GM23338 (cell line): ENCODE measurements around the gene VPS35. TPM values are rescaled to one million over a fixed set of nuclear protein-coding genes. Genes with fewer than 3 reads are reported as not detected.

ENCODE experiments used
- ATAC-seq: fragments of 200-7000 bp; cut with Tn5 transposase; 3 replicates; pipeline ENCODE4 v1.9.1; 2020
- DNase-seq: peaks from one replicate; pipeline ENCODE4 v3.0.0-alpha.2; 2015; ENCODE audit warnings: low spot score
- H2AFZ ChIP-seq: fragments of 200-600 bp; sonication (generic); 2 replicates; pipeline ENCODE4 v1.8.0; 2016; ENCODE audit warnings: antibody characterized with exemption, mild to moderate bottlenecking, moderate library complexity
- H3F3A ChIP-seq: fragments of 200-600 bp; sonication (generic); replicated peaks from 2 replicates; pipeline ENCODE4 v1.8.0; 2017; ENCODE audit warnings: antibody characterized with exemption, mixed run types, low read depth
- H3K27ac ChIP-seq: fragments of 200-600 bp; sonication (generic); 2 replicates; pipeline ENCODE4 v1.6.1; 2016; ENCODE audit warnings: low read depth
- H3K27me3 ChIP-seq: fragments of 200-600 bp; sonication (generic); 2 replicates; pipeline ENCODE4 v1.8.0; 2016; ENCODE audit warnings: mild to moderate bottlenecking, mixed run types, moderate library complexity; ENCODE audit not compliant: insufficient read depth
- H3K36me3 ChIP-seq: fragments of 200-600 bp; sonication (generic); 2 replicates; pipeline ENCODE4 v1.8.0; 2016; ENCODE audit warnings: mild to moderate bottlenecking; ENCODE audit not compliant: insufficient read depth
- H3K4me1 ChIP-seq: fragments of 200-600 bp; sonication (generic); 2 replicates; pipeline ENCODE4 v1.8.0; 2016; ENCODE audit warnings: mild to moderate bottlenecking, moderate library complexity; ENCODE audit not compliant: insufficient read depth
- H3K4me2 ChIP-seq: fragments of 200-600 bp; sonication (generic); 2 replicates; pipeline ENCODE4 v1.7.1; 2017; ENCODE audit warnings: mixed run types
- H3K4me3 ChIP-seq: fragments of 200-600 bp; sonication (generic); 2 replicates; pipeline ENCODE4 v1.6.1; 2016; ENCODE audit warnings: mixed run types
- H3K79me2 ChIP-seq: fragments of 200-600 bp; sonication (generic); replicated peaks from 2 replicates; pipeline ENCODE4 v1.8.0; 2017; ENCODE audit warnings: mild to moderate bottlenecking; ENCODE audit not compliant: insufficient read depth
- H3K9me2 ChIP-seq: fragments of 200-600 bp; sonication (generic); 2 replicates; pipeline ENCODE4 v1.8.0; 2017; ENCODE audit not compliant: insufficient read depth
- H4K20me1 ChIP-seq: fragments of 200-600 bp; sonication (generic); replicated peaks from 2 replicates; pipeline ENCODE4 v1.8.0; 2017; ENCODE audit warnings: mild to moderate bottlenecking; ENCODE audit not compliant: insufficient read depth
- H3K27ac Mint-ChIP-seq: 2 replicates; pipeline ENCODE4 v1.8.0; 2020; ENCODE audit warnings: inconsistent platforms, mild to moderate bottlenecking, moderate library complexity, mixed read lengths
- H3K27me3 Mint-ChIP-seq: 3 replicates; pipeline ENCODE4 v1.8.0; 2022; ENCODE audit warnings: low read depth, mild to moderate bottlenecking, moderate library complexity, mixed read lengths, inconsistent platforms; ENCODE audit not compliant: insufficient read depth, poor library complexity
- H3K36me3 Mint-ChIP-seq: 3 replicates; pipeline ENCODE4 v1.8.0; 2021; ENCODE audit warnings: low read depth, mild to moderate bottlenecking, inconsistent platforms, moderate library complexity, mixed read lengths
- H3K4me1 Mint-ChIP-seq: 3 replicates; pipeline ENCODE4 v1.8.0; 2020; ENCODE audit warnings: mild to moderate bottlenecking, inconsistent platforms, mixed read lengths
- H3K4me3 Mint-ChIP-seq: 3 replicates; pipeline ENCODE4 v1.8.0; 2021; ENCODE audit warnings: moderate library complexity, mild to moderate bottlenecking, inconsistent platforms, mixed read lengths
- H3K9me3 Mint-ChIP-seq: 3 replicates; pipeline ENCODE4 v1.8.0; 2020; ENCODE audit warnings: moderate library complexity, mild to moderate bottlenecking, inconsistent platforms, mixed read lengths
- CREB1 ChIP-seq: fragments of 250-450 bp; sonication (Bioruptor Pico); IDR thresholded peaks from 2 replicates; pipeline ENCODE4 v1.5.0; 2020; ENCODE audit warnings: low read depth, mild to moderate bottlenecking, moderate library complexity
- CTCF ChIP-seq, 2 experiments: fragments of 200-600 bp in 1 of 2; sonication (generic) in 1 of 2; conservative IDR thresholded peaks; 2 replicates each; pipeline versions ENCODE4 v1.5.1 to v1.6.1; 2016 to 2017; ENCODE audit warnings: antibody characterized with exemption in 2 of 2, low read depth in 2 of 2, mild to moderate bottlenecking in 2 of 2, moderate library complexity in 1 of 2
- EZH2 ChIP-seq: fragments of 200-600 bp; sonication (generic); IDR thresholded peaks from one replicate; pipeline ENCODE4 v1.8.0; 2017; ENCODE audit warnings: antibody characterized with exemption, mild to moderate bottlenecking, low read depth; ENCODE audit not compliant: unreplicated experiment
- EZH2phosphoT487 ChIP-seq: fragments of 200-600 bp; sonication (generic); IDR thresholded peaks from one replicate; pipeline ENCODE4 v1.8.1; 2018; ENCODE audit warnings: antibody characterized with exemption; ENCODE audit not compliant: unreplicated experiment
- NANOG ChIP-seq: IDR thresholded peaks from 2 replicates; pipeline ENCODE4 v1.6.1; 2016; ENCODE audit warnings: antibody characterized with exemption, borderline replicate concordance
- POLR2AphosphoS5 ChIP-seq: IDR thresholded peaks from 2 replicates; pipeline ENCODE4 v1.6.1; 2016; ENCODE audit warnings: antibody characterized with exemption, low read depth
- STAT1 ChIP-seq: IDR thresholded peaks from one replicate; pipeline ENCODE4 v1.6.1; 2016; ENCODE audit warnings: antibody characterized with exemption; ENCODE audit not compliant: unreplicated experiment
- ZNF114 ChIP-seq: fragments of 250-450 bp; sonication (Bioruptor Pico); IDR thresholded peaks from 2 replicates; pipeline ENCODE4 v1.5.0; 2020; ENCODE audit warnings: mild to moderate bottlenecking, moderate library complexity
- ZNF331 ChIP-seq: fragments of 250-450 bp; sonication (Bioruptor Pico); IDR thresholded peaks from 2 replicates; pipeline ENCODE4 v1.5.0; 2020; ENCODE audit warnings: low read depth, mild to moderate bottlenecking, moderate library complexity
- polyA plus RNA-seq: library from polyadenylated mRNA; unstranded; fragments of >200 nt; fragmentation: Nextera tagmentation; extraction: Ambion mirVana; gene quantifications from 2 replicates; pipeline ENCODE4 v1.2.1, GENCODE V29; 2016
- total RNA-seq: library from RNA; depleted of rRNA; stranded (reverse); fragments of >200 nt; shearing (Covaris generic); gene quantifications from 2 replicates; pipeline ENCODE4 v1.2.3, GENCODE V29; 2014

VPS35 gene
- total and polyA plus RNA-seq, 2 experiments from 2014 or later = 31.1 to 40.0 TPM

- TF ChIP-seq CREB1 (CRISPR knock-in tag) (no peak), EZH2phosphoT487 (no peak), ZNF114 (CRISPR knock-in tag) (no peak), STAT1 (no peak), CTCF (conservative IDR thresholded peaks at IDR 0.05; ENCODE audit: low read depth in 2 of 2) (no peak)
Observed at GRCh38 chr16:46621934-46622676, 66.9 kb downstream of the VPS35 start (continued).

DNA sequence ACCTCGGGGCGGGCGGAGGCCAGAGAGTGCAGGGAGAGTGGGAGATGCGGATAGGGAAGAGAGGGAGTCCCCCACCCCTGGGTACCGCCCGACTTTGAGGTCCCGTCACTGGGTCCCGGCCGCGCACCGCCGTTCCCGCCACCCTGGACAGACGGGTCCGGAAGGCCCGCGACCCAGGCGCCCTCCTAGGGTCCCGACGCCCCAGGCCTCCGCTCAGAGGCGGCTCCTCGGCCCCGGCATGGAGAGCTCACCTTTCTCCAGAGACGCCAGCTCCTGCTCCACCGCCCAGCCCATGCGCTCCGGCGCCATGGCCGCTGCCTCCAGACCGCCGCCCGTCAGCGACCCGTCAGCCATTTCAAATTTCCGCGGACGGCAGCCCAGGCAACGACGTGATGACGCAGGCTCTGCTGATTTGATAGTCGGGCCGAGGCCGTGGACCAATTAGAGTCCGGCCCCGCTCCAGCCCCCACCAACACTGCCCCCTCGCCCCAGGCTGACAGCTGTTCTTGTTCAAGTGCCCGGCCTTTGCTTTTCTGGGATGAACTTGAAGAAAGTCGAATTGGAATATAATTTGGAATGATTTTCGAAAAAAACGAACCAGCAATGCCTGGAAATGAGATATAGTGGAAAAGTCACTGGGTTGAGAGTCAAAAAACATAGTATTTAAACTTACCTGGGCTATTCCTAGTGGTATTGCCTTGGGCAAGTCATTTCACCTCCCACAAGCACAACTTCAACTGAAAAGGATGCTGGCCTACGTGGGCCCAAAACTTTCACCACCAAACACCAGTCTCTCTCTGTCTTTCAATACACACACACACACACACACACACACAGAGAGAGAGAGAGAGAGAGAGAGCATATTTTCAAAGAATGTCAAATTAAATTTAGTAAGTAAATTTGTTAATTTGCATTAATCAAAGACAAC, 67.7 kb downstream of the VPS35 start, which contains the start of gene SHCBP1:
SHCBP1 (minus strand) TSS at position 374 of the 928 bp plus-strand sequence; CDS start at position 354, 20 bp downstream.
- Histone ChIP-seq H3K4me3 (peak within 1 kb of the TSS; percentile 94), H3K27me3 (no peaks in the 10 kb centered on the region), H3K4me1 (peaks cover 11% of the 10 kb centered on the region), H3F3A (no peaks in the 10 kb centered on the region), H3K27ac (peak within 1 kb of the TSS; percentile 56; the same call in 1 of the 2 replicates), H3K9me2 (no peaks in the 10 kb centered on the region), H2AFZ (peak within 1 kb of the TSS; percentile 76), H3K79me2 (peaks cover 36% of the 10 kb centered on the region), H3K36me3 (peaks cover 8% of the 10 kb centered on the region), H4K20me1 (peaks cover 6% of the 10 kb centered on the region; the same call in 1 of the 2 replicates), H3K4me2 (peak within 1 kb of the TSS; percentile 81)
- ATAC-seq (peak; percentile 83), DNase-seq (peak; percentile 95)
- H3K4me3 Mint-ChIP-seq = peak within 1 kb of the TSS; percentile 98
- H3K36me3 Mint-ChIP-seq = peaks cover 18% of the 10 kb centered on the region
- H3K9me3 Mint-ChIP-seq = no peaks in the 10 kb centered on the region
- TF ChIP-seq POLR2AphosphoS5 (peak; percentile 74), CREB1 (CRISPR knock-in tag) (peak; percentile 85), NANOG (no peak)
- H3K27me3 Mint-ChIP-seq = peaks cover 4% of the 10 kb centered on the region
- H3K27ac Mint-ChIP-seq = peak within 1 kb of the TSS; percentile 94
- peaks cover 6% of the 10 kb centered on the region; the same call in 2 of the 3 replicates for H3K4me1 Mint-ChIP-seq

- H3K9me2 ChIP-seq = no peaks in the 10 kb centered on the region
- H4K20me1 ChIP-seq = peaks cover 6% of the 10 kb centered on the region; the same call in 1 of the 2 replicates
- Mint-ChIP-seq H3K4me1 (peaks cover 6% of the 10 kb centered on the region; the same call in 2 of the 3 replicates), H3K36me3 (peaks cover 25% of the 10 kb centered on the region), H3K27ac (peak overlapping the region; percentile 94), H3K27me3 (peaks cover 7% of the 10 kb centered on the region), H3K4me3 (peak overlapping the region; percentile 98), H3K9me3 (no peaks in the 10 kb centered on the region)
- no peak for ATAC-seq
- peaks cover 15% of the 10 kb centered on the region for H3K36me3 ChIP-seq
- H3K27me3 ChIP-seq = no peaks in the 10 kb centered on the region
- no peaks in the 10 kb centered on the region for H3F3A ChIP-seq
- peak overlapping the region; percentile 56; the same call in 1 of the 2 replicates for H3K27ac ChIP-seq
- peak overlapping the region; percentile 76 for H2AFZ ChIP-seq
- peaks cover 36% of the 10 kb centered on the region for H3K79me2 ChIP-seq
- peak overlapping the region; percentile 81 for H3K4me2 ChIP-seq
- peaks cover 11% of the 10 kb centered on the region for H3K4me1 ChIP-seq
- no peak for DNase-seq
- peak overlapping the region; percentile 94 for H3K4me3 ChIP-seq
- TF ChIP-seq CTCF (conservative IDR thresholded peaks at IDR 0.05; ENCODE audit: low read depth in 2 of 2) (no peak), EZH2 (no peak), ZNF331 (CRISPR knock-in tag) (no peak), ZNF114 (CRISPR knock-in tag) (no peak)
Observed at GRCh38 chr16:46620266-46621005, 68.5 kb downstream of the VPS35 start.
